Measurements from ENCODE around the gene MRPL37.

- TF ChIP-seq EZH2 (IDR thresholded peaks at IDR 0.05; ENCODE audit: insufficient read depth, low read length), result no peak
- TF ChIP-seq CTCF (IDR thresholded peaks at IDR 0.05; ENCODE audit: insufficient read depth, low read depth, low read length), result no peak
These were observed 39.6 kb upstream of the MRPL37 start for GRCh38 chr1:54160351-54160750.

All from astrocyte (in vitro differentiated cells and primary cell).